NCI-H524 treated with DMSO at 0.1 percent for 48 hours (cell line): ENCODE measurements around the gene GSTM5.
"Not testable (repeated sequence)": the region's sequence is repeated elsewhere in the genome, so short reads cannot be mapped to it uniquely, and the experiment has no call there.

ENCODE experiments used
- DNase-seq: peaks from one replicate; lab custom pipeline; 2025; lab: John Stamatoyannopoulos, UW

GSTM5 gene

DNA sequence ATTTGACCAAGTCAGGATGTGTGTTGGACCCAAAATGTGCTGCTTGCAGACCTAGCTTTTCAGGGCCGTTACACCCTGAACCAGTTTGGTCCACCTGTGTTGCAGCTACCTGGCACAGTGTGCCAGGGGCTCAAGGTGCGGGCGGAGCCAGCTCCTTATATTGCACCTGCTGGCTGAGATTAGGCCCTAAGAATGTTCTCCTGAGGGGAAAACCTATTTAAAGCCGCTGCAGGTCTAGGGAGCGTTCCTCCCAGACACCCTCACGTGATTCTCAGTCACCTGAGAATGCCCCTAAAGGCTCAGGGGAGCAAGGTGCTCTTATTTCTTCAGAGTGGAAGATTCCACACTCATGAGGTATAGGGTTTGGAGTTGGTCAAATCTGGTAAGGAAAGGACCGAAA, 16.8 kb downstream of the GSTM5 start:
- no peak for DNase-seq

DNA sequence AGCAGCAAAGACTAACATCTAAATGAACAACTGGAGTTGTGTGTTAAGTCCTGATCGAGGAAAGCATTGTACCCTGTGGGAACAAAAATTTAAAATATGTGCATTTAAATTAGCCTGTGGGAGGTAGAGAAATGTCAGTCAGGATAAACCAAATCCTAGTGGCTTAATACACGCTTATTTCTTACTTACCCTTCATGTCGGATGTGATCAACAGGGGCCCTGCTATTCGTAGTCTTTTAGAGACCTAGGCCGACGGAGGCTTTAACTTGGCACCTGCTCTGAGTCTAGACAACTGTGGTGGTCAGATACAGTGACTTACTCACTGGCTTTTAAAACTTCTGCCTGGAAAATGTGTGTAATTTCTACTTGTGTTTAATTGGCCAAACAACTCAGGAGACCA, 18.6 kb downstream of the GSTM5 start:
- DNase-seq, result no peak

DNA sequence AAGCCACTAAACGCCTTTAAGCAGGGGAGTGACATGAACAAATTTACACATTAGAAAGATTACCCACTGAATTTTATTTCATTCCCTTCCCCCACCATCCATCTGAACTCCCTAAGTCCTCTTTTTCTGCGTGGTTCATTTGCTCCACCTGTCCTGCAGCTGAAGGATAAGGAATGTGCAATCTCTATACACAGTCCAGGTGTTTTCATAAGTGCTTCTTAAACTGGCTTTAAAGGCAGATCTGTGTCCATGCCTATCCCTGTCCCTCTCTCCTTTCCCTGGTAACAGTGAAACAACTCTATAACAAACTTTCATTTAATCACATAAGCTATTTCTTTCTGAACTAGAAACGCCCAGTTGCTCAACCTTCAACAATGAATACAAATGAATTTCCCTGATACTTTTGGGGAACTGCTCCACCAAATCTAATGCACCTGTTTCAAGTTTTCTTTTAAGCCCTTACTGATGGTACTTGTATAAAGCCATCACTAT, 20.4 kb downstream of the GSTM5 start:
- no peak for DNase-seq

DNA sequence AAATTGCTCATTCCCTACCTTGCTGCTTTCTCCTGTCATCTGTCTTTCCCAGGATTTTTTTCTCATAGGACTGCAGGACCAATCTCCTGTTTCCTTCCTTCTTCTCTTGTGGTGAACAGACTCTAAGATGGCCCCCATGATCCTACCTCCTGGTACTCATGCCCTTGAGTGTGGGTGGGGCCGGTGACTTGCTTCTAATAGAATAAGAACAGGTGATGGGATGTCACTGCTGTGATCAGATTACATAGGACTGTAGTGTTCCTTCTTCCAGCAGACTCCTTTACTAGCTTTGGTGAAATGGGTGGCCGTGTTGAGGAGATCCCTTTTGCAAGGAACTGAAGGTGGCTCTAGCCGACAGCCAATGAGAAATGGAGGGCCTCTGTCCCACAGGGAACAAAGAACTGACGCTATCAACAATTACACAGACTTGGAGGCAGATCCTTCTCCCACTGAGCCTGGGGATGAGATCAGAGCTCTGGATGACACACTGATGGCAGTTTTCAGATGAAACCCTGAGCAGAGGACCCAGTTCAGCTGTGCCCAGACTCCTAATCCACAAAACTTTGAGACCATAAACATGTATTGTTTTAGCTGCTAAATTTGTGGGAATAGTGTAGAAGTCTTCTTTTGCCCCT, 21.3 kb downstream of the GSTM5 start:
- DNase-seq, result no peak

DNA sequence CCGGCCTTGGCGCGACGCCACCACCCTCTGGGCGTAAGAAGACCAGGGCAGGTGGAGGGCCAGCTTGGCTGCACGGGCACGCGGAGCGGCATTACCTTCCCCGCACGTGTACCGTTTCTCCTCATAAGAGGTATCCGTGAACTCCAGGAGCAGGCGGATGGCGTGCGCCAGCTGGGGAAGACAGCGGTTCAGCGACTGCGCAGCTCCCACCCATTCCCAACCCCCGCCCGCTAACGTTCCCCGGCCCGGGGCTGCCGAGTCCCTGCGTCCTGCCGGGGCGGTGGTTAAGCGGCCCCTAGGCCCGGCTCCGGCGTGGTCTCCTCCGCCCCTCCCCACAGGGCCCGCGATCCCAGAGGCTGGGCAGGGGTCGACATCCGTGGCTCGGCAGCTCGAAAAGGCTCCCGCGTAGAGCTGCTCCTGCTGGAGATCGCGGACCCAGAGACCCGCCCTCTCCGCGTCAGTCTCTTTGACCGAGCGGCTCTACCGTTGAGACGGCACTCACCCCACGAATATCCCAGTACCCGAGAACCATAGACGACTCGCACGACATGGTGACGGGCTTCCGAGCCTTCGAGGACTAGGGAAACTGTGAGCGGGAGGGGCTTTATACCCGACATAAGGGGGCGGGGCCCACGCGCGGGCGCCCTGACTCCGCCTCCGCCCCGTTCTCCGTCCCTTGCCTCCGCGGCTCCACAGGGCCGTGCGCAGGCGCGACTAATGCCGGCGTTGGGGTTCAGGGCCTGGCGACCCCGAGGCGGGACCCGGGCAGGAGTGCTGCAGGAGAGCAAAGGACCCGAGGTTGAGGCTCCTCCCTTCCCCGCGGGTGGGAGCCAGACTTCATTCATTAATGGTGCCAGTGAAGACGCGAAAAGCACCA, 27.9 kb downstream of the GSTM5 start:
- no peak for DNase-seq

DNA sequence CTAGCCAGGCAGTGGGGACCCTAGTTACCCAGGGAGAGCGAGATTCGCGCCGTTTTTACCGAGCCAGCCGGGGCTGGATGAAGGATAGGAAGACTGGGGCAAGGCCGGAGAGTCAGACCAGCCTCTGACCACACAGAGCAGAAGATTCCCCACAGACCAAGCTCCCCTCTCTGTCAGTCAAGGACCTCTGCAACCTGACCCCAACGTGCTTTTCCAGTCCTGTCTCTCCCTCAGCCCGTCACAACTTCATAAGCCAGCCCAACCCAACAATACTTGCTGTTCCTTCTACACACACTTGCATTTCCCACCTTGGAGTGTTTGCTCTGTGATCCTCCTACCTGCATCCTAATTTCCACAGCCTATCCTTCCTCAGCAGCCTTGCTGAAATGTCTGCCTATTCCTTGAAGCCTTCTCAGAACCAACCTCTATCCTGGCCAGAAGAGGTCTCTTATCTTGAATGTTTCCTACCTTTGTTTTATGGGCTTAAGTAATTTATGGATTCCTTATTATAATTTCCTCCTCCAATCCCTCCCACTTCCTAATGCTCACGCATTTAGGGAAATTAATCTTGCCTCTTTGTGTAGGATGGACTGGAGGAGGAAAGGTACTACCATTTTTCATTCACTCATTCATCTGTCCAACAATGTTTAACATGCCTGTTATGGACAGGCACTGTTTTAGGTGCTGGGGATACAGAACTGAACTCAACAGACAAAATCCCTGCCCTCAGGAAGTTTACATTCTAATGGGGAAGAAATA, 28.7 kb downstream of the GSTM5 start, which contains the start of gene GSTM3:
TSS of gene GSTM3 (minus strand) at position 424 of the 759 bp plus-strand sequence. CDS start 751 bp downstream, outside the sequence.
- no peak for DNase-seq

DNA sequence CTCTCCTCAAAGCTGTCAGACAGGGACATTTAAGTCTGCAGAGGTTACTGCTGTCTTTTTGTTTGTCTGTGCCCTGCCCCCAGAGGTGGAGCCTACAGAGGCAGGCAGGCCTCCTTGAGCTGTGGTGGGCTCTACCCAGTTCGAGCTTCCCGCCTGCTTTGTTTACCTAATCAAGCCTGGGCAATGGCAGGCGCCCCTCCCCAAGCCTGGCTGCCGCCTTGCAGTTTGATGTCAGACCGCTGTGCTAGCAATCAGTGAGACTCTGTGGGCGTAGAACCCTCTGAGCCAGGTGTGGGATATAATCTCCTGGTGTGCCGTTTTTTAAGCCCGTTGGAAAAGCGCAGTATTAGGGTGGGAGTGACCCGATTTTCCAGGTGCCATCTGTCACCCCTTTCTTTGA, 36.3 kb downstream of the GSTM5 start:
- not testable (repeated sequence) for DNase-seq

DNA sequence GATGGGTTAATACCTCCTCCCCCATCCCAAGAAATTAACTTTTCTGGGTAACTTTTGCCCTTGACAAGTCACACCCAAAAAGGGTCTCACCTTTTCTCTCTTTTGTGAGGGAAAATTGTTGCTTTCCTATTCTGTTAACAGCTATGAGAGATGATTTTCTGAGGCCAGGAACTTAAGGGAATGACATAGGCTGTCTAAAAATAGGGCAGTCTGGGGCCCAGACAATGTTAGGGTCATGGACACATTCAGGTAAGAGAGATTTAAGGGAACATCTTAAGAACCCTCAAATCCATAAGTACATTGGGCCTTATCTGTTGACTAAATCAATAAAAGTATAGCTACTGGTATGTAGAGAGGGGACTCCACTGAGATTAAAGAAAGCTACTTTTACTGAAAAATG, 37.2 kb downstream of the GSTM5 start:
- no peak for DNase-seq

DNA sequence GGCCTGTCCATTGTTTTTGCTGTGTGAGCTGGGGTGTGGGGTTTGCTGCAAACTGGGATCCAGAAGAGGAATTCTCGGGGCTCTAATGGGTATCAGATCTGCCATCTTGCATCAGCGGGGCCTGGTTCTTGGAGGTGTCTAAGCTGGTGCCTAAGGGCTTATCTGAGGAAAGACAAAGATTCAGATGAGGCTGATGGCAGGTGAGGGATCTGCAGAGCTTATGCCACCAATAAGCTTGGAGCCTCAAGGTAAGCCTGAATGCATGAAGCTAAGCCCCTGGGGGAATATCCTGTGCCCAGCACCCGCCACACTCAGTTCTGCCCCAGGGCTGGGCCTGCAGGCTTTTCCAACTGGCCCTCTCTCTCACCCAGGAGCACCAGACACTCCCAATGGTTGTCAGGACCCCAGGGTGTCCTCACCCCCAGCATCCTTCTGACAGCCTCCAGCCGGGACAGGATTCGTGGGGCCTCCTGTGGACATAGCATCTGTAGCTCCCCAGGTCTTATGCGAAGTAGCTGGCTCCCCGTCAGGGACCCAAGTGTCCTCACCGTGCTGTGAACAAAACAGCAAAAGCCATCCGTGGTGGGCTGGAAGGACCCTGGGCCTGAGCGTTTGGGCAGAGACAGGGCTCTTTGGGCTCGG, 38.3 kb downstream of the GSTM5 start:
- DNase-seq, result no peak

DNA sequence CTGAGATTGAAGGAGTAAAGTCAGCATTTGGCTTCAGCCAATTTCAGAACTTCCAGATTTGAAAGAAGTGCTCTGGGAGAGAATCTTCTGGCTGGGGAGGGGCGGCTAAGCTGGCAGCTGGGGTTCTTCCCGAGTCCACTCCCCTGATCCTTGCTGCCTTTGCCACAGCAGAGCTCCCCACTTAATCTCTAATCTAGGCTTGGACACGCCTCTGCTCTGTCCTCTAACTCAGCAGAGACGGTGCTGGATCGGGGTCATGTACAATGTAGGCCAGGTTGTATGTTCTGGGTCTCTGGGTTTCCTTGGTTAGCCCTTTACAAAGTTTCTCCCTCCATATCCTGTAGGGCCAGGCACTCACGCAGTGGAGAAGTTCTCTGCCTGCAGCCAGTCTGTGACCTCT, 38.9 kb downstream of the GSTM5 start:
- no peak for DNase-seq

DNA sequence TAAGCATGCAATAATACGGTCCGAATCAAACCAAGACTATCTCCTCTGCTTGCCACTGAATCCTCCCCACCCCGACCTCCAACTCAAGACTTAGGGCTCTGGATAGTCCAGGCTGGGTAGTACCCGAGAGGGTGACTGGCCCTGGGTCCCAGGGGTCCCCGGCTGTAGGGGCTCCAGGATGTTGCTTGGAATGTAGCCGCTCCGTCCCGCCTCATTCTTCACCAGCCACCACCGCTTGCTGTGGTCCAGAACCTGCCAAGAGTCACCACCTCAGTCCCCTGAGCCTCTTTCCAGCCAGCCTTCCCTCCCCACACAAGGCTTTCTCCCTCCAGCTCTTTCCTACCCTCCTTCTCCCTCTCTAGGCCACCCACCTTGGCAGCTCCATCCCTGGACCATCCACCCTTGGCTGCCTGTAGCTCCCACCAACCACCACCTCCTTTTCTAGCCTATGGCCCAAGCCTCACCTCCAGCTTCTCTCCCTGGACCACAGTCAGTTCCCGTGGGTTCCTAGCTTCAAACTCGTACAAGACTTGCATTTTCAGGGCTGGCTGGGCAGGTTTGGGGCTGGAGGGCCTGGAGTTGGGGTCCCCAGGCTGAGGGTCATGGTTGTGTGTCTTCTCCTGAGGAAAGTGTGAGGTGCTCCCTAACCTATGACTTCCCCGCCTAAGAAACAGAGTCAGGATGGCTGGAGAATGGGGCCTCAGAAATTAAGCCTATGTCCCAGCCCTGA, 39.6 kb downstream of the GSTM5 start:
- DNase-seq, result no peak

DNA sequence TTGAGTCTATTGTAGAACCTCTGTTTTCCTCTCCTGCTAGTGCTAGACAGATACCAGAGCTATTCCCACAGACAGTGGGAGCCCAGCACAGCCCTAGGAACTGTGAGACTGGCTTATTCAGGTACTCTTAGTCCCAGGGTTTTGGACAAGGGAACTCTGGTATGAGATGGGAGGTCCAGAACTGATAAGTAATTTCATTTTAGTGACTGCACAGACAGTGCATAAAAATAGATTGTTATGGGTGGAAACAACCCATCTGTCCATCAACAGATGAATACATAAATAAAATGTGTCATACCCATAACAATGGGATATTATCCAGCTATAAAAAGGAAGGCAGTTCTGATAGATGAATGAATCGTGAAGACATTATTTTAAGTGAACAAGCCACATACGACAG, 42.7 kb downstream of the GSTM5 start:
- DNase-seq, result no peak

DNA sequence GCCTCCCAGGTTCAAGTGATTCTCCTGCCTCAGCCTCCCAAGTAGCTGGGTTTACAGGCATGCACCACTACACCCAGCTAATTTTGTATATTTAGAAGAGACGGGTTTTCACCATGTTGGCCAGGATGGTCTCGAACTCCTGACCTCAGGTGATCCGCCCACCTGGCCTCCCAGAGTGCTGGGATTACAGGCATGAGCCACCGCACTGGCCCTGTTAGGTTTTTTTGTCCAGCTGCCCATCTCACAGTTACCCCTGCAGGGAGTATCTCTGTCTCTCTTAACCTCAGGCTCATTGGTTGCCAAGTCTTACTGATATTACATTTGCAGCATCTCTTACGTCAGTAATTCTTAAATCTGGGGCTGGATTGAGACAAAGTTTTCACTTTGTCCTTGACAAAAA, 44.3 kb downstream of the GSTM5 start:
- not testable (repeated sequence) for DNase-seq

DNA sequence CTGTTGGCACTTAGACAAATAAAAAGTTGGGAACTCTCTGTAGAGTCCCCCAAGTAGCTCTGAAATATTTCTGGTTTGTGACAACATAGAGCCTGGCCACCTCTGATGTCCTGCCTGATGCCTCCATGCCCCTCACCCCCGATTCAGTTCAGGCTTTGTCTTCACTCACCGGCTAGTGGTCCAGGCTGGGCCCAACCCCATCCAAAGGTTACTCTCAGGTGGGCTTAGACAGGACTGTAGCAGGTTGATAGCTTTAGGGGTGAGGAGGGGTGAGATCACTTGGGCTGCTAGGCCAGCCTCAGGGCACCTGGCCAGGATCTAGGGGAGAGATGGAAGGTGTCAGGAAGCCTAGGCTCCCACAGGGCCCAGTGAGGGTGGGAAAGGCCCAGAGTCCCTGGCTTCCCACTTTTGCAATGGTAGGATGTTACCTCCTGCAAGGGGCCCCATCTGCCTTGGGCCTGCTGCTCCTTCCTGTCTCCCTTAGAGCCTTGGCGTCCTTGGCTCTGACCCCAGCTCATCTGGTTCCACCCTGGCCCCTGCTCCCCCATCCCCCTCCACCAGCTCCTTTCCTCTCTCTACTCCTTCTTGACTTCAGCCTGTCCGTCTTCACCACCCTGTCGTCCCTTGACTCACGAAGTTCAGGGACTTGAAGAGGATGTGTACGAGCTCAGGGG, 44.9 kb downstream of the GSTM5 start:
- DNase-seq, result no peak

DNA sequence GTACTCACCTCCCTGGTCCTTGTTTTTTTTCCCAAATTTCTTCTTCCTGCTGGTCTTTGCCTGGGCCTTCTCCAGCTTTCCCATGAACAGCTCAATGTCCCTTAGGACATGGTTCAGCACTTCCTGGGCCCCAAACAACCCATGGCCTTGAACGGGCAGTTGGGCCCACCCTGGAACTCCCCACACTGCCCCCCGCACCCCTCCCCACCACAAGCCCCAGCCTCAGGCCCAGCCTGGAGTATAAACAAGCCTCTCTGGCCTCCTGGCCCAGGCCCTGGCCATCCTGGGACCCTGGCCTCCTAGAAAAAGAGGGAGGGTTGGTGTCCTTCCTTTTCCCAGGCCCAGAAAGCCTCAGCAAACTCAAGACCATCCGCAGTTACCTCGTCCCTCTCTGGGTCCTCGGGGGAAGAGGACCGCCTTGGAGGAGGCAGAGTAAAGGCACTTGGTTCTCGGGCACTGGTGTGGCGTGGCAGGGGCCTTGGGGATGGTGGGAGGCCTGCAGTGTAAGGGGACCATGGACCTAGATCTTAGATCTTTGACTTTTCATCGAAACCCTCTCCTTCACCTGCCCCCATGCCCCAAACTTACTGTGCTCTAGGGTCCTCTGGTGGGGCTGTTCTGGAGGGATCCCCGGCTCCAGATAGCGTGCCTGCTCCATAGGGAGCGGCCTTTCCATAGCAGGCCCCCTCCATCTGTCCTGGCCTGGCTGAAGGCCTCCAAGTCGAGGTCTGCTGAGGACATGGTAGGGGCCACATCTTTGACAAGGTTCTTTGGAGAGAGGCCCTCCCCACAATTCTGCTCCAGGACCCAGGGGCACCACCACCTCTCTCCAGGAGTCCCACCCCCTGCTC, 46.1 kb downstream of the GSTM5 start:
- DNase-seq, result no peak

DNA sequence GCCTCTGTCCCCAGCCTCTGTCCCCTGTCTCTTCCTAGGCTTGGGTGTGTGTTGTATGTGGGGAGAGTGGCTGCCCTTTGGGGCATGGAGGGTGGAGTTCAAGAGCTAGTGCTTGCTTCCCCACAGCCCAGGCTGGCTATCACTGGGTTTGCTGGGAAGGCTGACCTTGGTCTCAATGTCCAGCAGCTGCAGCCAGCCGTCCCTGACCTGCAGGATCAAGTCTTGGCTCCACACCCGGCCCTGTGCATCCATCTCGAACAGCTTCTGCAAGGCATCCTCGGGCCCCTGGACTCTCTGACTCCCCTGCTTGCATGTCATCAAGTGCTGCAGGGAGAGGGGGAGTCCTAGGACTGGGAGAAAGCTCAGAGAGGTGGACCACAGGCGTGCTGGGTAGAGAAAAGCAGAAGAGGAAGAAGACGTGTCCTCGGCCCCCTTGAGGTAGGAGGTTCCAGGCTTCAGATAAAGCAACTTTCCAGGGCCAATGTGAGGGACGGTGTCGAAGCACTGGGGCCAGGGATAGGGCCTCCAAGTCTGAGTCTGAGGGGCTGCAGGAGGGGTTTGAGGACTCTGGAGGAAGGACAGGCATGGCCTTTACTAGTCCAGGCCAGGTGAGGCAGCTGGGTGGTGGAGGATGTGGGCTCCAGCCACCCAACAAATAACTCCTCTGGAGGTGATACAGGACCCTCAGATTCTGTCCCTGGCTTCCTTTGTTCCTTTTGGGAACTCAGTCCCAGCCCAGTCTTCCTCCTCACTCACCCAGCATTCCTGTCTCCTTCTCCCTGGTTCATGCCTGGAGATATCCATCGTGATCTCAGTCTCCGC, 47.7 kb downstream of the GSTM5 start:
- DNase-seq, result no peak

DNA sequence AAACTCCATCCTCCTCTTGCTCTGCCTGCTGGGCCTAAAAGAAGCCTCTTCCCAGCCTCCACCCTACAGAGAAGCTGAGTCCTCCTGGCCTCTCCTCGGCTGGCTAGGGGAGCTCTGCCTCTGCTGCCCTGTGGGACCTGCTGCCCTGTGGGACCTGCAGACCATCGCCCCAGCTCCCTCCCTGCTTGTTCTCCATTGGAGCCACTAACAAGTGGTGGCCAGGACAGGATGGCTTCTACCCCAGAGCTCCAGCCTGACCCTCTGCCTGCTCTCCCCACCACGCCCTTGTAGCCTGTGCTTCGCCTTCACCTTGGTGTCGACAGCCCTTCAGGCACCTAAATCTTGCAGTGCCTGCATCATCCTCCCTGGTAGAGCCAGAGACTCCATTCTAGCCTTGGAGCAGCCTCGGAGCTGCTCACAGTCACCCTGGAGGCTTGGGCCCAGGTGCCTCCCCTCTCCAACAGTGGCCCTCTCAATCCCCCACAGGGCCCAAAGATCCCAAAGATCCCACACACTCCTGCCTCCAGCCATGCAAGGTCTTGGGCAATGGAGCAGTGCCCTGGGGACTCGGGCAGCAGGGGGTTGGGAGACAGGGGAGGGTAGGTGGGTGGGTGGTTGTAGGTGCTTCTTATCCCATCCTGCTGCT, 48.7 kb downstream of the GSTM5 start:
- no peak for DNase-seq

DNA sequence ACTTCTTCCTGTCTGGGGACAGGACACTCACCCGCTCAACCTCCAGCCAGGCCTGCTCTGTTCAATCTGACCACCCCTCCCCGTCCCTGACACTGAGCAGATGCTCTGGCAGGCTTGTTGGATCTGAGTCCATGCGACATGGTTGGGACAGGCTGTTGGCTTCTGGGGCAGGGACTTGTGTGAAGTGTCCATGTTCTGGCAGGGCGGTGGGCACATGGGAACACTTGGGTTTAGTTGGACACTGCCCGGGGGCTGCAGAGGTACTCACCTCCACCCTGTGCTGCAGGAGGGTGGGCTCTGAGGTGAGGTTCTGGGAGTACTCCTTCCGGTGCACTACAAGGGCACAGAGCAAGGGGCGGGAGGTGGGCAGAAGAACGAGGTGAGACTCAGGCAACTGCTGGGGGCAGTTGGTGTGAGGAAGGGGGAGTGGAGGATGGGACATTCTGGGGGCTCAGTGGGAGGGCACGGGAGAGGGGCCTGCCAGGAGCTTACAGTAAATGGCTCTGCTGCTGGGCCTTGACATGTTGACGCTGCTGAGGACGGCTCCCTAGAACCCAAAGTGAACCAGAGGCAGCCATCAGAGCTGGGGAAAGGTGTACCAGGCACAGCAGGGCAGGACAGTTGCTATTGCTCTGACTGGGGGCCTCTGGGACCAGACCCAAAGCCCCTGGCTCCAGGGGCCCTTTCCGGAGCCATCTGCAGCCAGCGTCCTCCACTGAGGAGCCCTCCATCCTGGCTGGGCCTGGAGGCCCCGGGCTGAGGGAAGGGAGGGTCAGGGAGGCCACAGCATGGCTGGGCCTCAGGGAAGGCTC, 49.4 kb downstream of the GSTM5 start:
- no peak for DNase-seq
